Left lung (tissue), 10 donors: Measurements from ENCODE around the gene ADCY7. TPM values are rescaled to one million over a fixed set of nuclear protein-coding genes. Genes with fewer than 3 reads are reported as not detected.
A peak's percentile ranks its signal among the peaks of the same experiment; 100 is the strongest.

Source experiments
- ATAC-seq: fragments of 200-7000 bp; cut with Tn5 transposase; one replicate; pipeline ENCODE4 v1.9.1; 2020; ENCODE audit warnings: moderate library complexity
- DNase-seq, 4 donors: peaks; one replicate each; pipeline ENCODE4 v3.0.0-alpha.2; 2013 to 2020
- H3K27ac ChIP-seq, 2 donors: fragments of 200-600 bp; sonication (generic) in 1 of 2; one replicate each; pipeline versions ENCODE4 v1.5.0 to v1.8.0; 2020 to 2021
- H3K27me3 ChIP-seq, 2 donors: fragments of 200-600 bp; sonication (generic) in 1 of 2; one replicate each; pipeline versions ENCODE4 v1.5.0 to v1.8.0; 2020 to 2021
- H3K36me3 ChIP-seq, 2 donors: fragments of 200-600 bp; sonication (generic) in 1 of 2; one replicate each; pipeline versions ENCODE4 v1.5.0 to v1.8.0; 2020 to 2021
- H3K4me1 ChIP-seq, 2 donors: fragments of 200-600 bp; one replicate each; pipeline ENCODE4 v1.8.0; 2021
- H3K4me3 ChIP-seq, 2 donors: fragments of 200-600 bp; sonication (generic) in 1 of 2; one replicate each; pipeline versions ENCODE4 v1.5.0 to v1.8.0; 2020 to 2021; ENCODE audit warnings: mild to moderate bottlenecking in 1 of 2
- H3K9me3 ChIP-seq, 2 donors: fragments of 200-600 bp; sonication (generic) in 1 of 2; one replicate each; pipeline versions ENCODE4 v1.5.0 to v1.8.0; 2020 to 2021
- CTCF ChIP-seq, 2 donors: fragments of 200-600 bp; sonication (generic) in 1 of 2; IDR thresholded peaks; one replicate each; pipeline versions ENCODE4 v1.5.0 to v1.8.0; 2021; ENCODE audit warnings: antibody characterized with exemption in 2 of 2
- intact Hi-C, 2 donors: fragments of 100-400 bp; cut with DNase I; formaldehyde crosslinking; loops; one replicate each; pipeline versions ENCODE4 v1.11.2 to v1.14.2; 2022
- polyA plus RNA-seq, 6 donors: library from polyadenylated mRNA; unstranded; fragments of 120-200 nt; gene quantifications; one replicate each; pipeline ENCODE4 v1.2.1, GENCODE V29; 2013; ENCODE audit not compliant: insufficient read length in 6 of 6
- total RNA-seq, 2 donors: library from RNA; stranded (reverse); fragmentation: NEBNext Ultra II Directional; extraction: Animal tissue kit (Norgen Biotek cat#: 25700); gene quantifications; one replicate each; pipeline ENCODE4 v1.2.1, GENCODE V29; 2021
- donor health status: DM: no; HTN: yes; CAD: no.
- donor health status: DM: no; HTN: no; CAD: no.

Gene ADCY7
- total and polyA plus RNA-seq, 8 donors: 23.5 to 116 (median 29.9) TPM

GRCh38 chr16:50354629-50355456, 88.5 kb downstream of the ADCY7 start:
- peak overlapping the region in 1 of 2 donors; percentile 3 for H3K27ac ChIP-seq
- intact Hi-C loops: no loop called here
- H3K36me3 ChIP-seq: peaks cover 0 to 64% of the 10 kb centered on the region in 2 donors
- peak; percentile 41 to 73 for TF ChIP-seq CTCF (IDR thresholded peaks at IDR 0.05)
- H3K4me1 ChIP-seq: peaks cover under 1 to 16% of the 10 kb centered on the region in 2 donors
- ATAC-seq (peak; percentile 75), DNase-seq (no peak)
- no peak overlapping the region for H3K4me3 ChIP-seq
- no peaks in the 10 kb centered on the region for H3K27me3 ChIP-seq
- H3K9me3 ChIP-seq: no peaks in the 10 kb centered on the region

GRCh38 chr16:50359626-50360025, 93.3 kb downstream of the ADCY7 start:
- intact Hi-C loops: no loop called here
- H3K4me1 ChIP-seq: peaks cover 5 to 26% of the 10 kb centered on the region in 2 donors
- H3K27me3 ChIP-seq: no peaks in the 10 kb centered on the region
- H3K4me3 ChIP-seq: no peak overlapping the region
- TF ChIP-seq CTCF (IDR thresholded peaks at IDR 0.05): no peak
- H3K9me3 ChIP-seq: no peaks in the 10 kb centered on the region
- ATAC-seq: peak; percentile 49
- H3K27ac ChIP-seq: no peak overlapping the region
- no peak for DNase-seq
- peaks cover 0 to 48% of the 10 kb centered on the region in 2 donors for H3K36me3 ChIP-seq

GRCh38 chr16:50360033-50360778, 93.9 kb downstream of the ADCY7 start:
- TF ChIP-seq CTCF (IDR thresholded peaks at IDR 0.05): no peak
- ATAC-seq: no peak
- no peak overlapping the region for H3K27ac ChIP-seq
- intact Hi-C loops: no loop called here
- no peaks in the 10 kb centered on the region for H3K9me3 ChIP-seq
- H3K4me1 ChIP-seq: peaks cover 5 to 23% of the 10 kb centered on the region in 2 donors
- DNase-seq: no peak
- H3K27me3 ChIP-seq: no peaks in the 10 kb centered on the region
- H3K4me3 ChIP-seq: no peak overlapping the region
- peaks cover 0 to 48% of the 10 kb centered on the region in 2 donors for H3K36me3 ChIP-seq

GRCh38 chr16:50360779-50361178, 94.4 kb downstream of the ADCY7 start:
- no peak for ATAC-seq
- intact Hi-C loops: no loop called here
- no peak for TF ChIP-seq CTCF (IDR thresholded peaks at IDR 0.05)
- no peak overlapping the region for H3K4me3 ChIP-seq
- no peaks in the 10 kb centered on the region for H3K27me3 ChIP-seq
- DNase-seq: no peak
- no peak overlapping the region for H3K27ac ChIP-seq
- no peaks in the 10 kb centered on the region for H3K9me3 ChIP-seq
- peaks cover 5 to 27% of the 10 kb centered on the region in 2 donors for H3K4me1 ChIP-seq
- H3K36me3 ChIP-seq: peaks cover 0 to 48% of the 10 kb centered on the region in 2 donors

GRCh38 chr16:50363656-50364055, 97.3 kb downstream of the ADCY7 start:
- DNase-seq: no peak
- no peak for TF ChIP-seq CTCF (IDR thresholded peaks at IDR 0.05)
- peaks cover 19 to 50% of the 10 kb centered on the region in 2 donors for H3K4me1 ChIP-seq
- H3K36me3 ChIP-seq: peaks cover 0 to 39% of the 10 kb centered on the region in 2 donors
- H3K27ac ChIP-seq: no peak overlapping the region
- ATAC-seq: no peak
- no peaks in the 10 kb centered on the region for H3K27me3 ChIP-seq
- no peak overlapping the region for H3K4me3 ChIP-seq
- intact Hi-C loops: no loop called here
- no peaks in the 10 kb centered on the region for H3K9me3 ChIP-seq
